ENCODE measurements around the gene KCNT2. TPM values are rescaled to one million over a fixed set of nuclear protein-coding genes. Genes with fewer than 3 reads are reported as not detected.

The KCNT2 gene
- total RNA-seq: 49.8 TPM

DNA sequence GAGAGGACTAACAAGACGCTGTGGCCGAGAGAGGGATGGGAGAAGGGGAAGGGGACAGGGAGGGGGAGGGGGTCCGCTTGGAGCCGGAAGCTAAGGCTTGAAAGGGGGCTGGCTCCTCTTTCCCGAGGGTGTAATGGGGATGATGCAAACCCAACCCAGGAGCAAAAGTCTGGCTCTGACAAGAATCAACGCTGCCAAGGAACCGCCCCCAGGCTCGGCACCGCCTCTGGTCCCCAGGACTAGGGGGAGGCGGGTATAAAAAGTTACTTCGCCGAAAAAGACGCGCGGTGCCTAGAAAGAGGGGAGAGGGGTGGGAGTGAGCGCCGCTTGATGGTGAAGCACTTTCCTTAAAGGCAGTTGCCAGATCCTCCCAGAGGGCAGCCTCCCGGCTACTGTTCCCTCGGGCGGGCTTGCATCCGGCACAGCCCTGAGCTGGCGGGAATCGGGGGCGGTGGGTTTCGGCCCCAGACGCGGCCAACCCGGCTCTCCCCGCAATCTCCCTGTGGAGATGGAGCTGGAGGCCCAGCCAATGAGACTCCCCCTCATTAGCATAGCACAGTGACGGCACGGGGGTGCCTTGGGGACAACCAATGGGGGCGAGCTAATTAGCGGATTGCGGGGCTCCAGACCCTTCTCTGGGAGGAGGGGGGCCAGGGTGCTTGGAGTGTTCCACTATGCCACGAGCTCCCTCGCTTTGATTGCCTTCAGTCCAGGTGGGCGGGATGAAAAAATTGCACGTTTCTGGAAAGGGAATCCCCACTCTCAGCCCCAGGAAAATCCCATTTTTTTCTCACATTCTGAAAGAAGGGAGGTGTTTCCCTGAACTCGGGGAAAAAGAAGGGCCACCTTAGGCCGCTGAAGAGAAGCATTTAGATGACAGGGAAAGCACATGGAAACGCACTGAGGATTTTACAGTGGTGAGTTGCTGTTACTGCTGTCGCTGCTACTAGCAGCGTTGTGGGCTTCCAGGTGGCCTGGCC is at the start of gene KCNT2:
KCNT2 (minus strand) TSS at position 51 of the 980 bp plus-strand sequence. CDS start 131 bp downstream, outside the sequence.

GRCh38 chr1:196651637-196652215 is 43.5 kb upstream of the KCNT2 start, which contains the start of gene CFH:
CFH (plus strand) TSS chr1:196652043; CDS start chr1:196652118, 75 bp downstream.

Small RNAs within 50 kb of the gene (small RNA-seq; reads per million reads assigned to genes)
- not detected for gene MIR4735 (ENCODE audit: low replicate concordance)

Other genes starting within 250 kb of the KCNT2 start
- 3.8 TPM for gene CFH, start 43.6 kb upstream of the KCNT2 start, total RNA-seq
- not detected for gene CFHR3, start 166.4 kb upstream of the KCNT2 start, total RNA-seq
- 0.31 TPM for gene CFHR1, start 211.3 kb upstream of the KCNT2 start, total RNA-seq